ENCODE results near the gene PCDH15. TPM values are rescaled to one million over a fixed set of nuclear protein-coding genes. Genes with fewer than 3 reads are reported as not detected.

PCDH15 gene
- total RNA-seq (not detected), total RNA-seq (0 reads per million in 2 donors)

GRCh38 chr10:54800741-54801421 is at the start of gene PCDH15:
Gene PCDH15 (minus strand): TSS chr10:54801231. CDS start chr10:54664262, 136,969 bp downstream.
- Mint-ChIP-seq H3K27ac (no peak within 1 kb of the TSS), H3K4me1 (no peaks in the 10 kb centered on the region), H3K27me3 (no peaks in the 10 kb centered on the region), H3K36me3 (ENCODE audit: low read depth) (no peaks in the 10 kb centered on the region), H3K4me3 (no peak within 1 kb of the TSS)
- no peaks in the 10 kb centered on the region for H3K9me3 ChIP-seq (ENCODE audit: control insufficient read depth, low read length, poor library complexity, severe bottlenecking)
- no peak for ATAC-seq
- DNase-seq = no peak

- ATAC-seq = no peak
- H3K4me3 Mint-ChIP-seq = no peak overlapping the region
- no peaks in the 10 kb centered on the region for H3K27me3 Mint-ChIP-seq
Observed at GRCh38 chr10:54843932-54844331, 42.9 kb upstream of the PCDH15 start.

GRCh38 chr10:54843085-54843646 is 42.1 kb upstream of the PCDH15 start:
- ATAC-seq = no peak
- no peaks in the 10 kb centered on the region for H3K4me1 Mint-ChIP-seq

More at GRCh38 chr10:54843932-54844331, 42.9 kb upstream of the PCDH15 start:
- Mint-ChIP-seq H3K27ac (no peak overlapping the region), H3K4me1 (no peaks in the 10 kb centered on the region), H3K36me3 (ENCODE audit: low read depth) (no peaks in the 10 kb centered on the region)
- H3K9me3 ChIP-seq (ENCODE audit: control insufficient read depth, low read length, poor library complexity, severe bottlenecking) = peaks cover under 1% of the 10 kb centered on the region
- no peak for DNase-seq

GRCh38 chr10:54837479-54837878 is 36.4 kb upstream of the PCDH15 start:
- Mint-ChIP-seq H3K27ac (no peak overlapping the region), H3K27me3 (no peaks in the 10 kb centered on the region), H3K4me3 (no peak overlapping the region), H3K36me3 (ENCODE audit: low read depth) (no peaks in the 10 kb centered on the region), H3K4me1 (no peaks in the 10 kb centered on the region)
- ATAC-seq (no peak), DNase-seq (no peak)
- peaks cover 2% of the 10 kb centered on the region for H3K9me3 ChIP-seq (ENCODE audit: control insufficient read depth, low read length, poor library complexity, severe bottlenecking)

More at GRCh38 chr10:54843085-54843646, 42.1 kb upstream of the PCDH15 start:
- H3K27ac Mint-ChIP-seq = no peak overlapping the region
- DNase-seq = no peak
- no peak overlapping the region for H3K4me3 Mint-ChIP-seq
- H3K27me3 Mint-ChIP-seq = no peaks in the 10 kb centered on the region
- H3K9me3 ChIP-seq (ENCODE audit: control insufficient read depth, low read length, poor library complexity, severe bottlenecking) = peaks cover 2% of the 10 kb centered on the region
- H3K36me3 Mint-ChIP-seq (ENCODE audit: low read depth) = no peaks in the 10 kb centered on the region

- ATAC-seq = no peak
- H3K27me3 Mint-ChIP-seq = no peaks in the 10 kb centered on the region
Observed at GRCh38 chr10:54833029-54833428, 32.0 kb upstream of the PCDH15 start.

GRCh38 chr10:54826994-54827560 is 26.0 kb upstream of the PCDH15 start:
- DNase-seq (no peak), ATAC-seq (no peak)
- no peak overlapping the region for H3K27ac Mint-ChIP-seq
- H3K4me1 Mint-ChIP-seq = no peaks in the 10 kb centered on the region
- no peaks in the 10 kb centered on the region for H3K9me3 ChIP-seq (ENCODE audit: control insufficient read depth, low read length, poor library complexity, severe bottlenecking)
- no peaks in the 10 kb centered on the region for H3K27me3 Mint-ChIP-seq
- no peaks in the 10 kb centered on the region for H3K36me3 Mint-ChIP-seq (ENCODE audit: low read depth)
- H3K4me3 Mint-ChIP-seq = no peak overlapping the region

More at GRCh38 chr10:54833029-54833428, 32.0 kb upstream of the PCDH15 start:
- H3K4me1 Mint-ChIP-seq = no peaks in the 10 kb centered on the region
- no peak overlapping the region for H3K27ac Mint-ChIP-seq
- no peak for DNase-seq
- H3K36me3 Mint-ChIP-seq (ENCODE audit: low read depth) = no peaks in the 10 kb centered on the region
- no peaks in the 10 kb centered on the region for H3K9me3 ChIP-seq (ENCODE audit: control insufficient read depth, low read length, poor library complexity, severe bottlenecking)
- H3K4me3 Mint-ChIP-seq = no peak overlapping the region

- Mint-ChIP-seq H3K27me3 (no peaks in the 10 kb centered on the region), H3K36me3 (ENCODE audit: low read depth) (no peaks in the 10 kb centered on the region), H3K27ac (no peak overlapping the region), H3K4me1 (no peaks in the 10 kb centered on the region), H3K4me3 (no peak overlapping the region)
- H3K9me3 ChIP-seq (ENCODE audit: control insufficient read depth, low read length, poor library complexity, severe bottlenecking) = no peaks in the 10 kb centered on the region
- ATAC-seq = no peak
- DNase-seq = no peak
Observed at GRCh38 chr10:54815583-54815982, 14.6 kb upstream of the PCDH15 start.

GRCh38 chr10:54808186-54808935 is 7.3 kb upstream of the PCDH15 start:
- Mint-ChIP-seq H3K4me1 (no peaks in the 10 kb centered on the region), H3K4me3 (no peak overlapping the region), H3K36me3 (ENCODE audit: low read depth) (no peaks in the 10 kb centered on the region), H3K27me3 (no peaks in the 10 kb centered on the region), H3K27ac (no peak overlapping the region)
- DNase-seq (no peak), ATAC-seq (no peak)
- H3K9me3 ChIP-seq (ENCODE audit: control insufficient read depth, low read length, poor library complexity, severe bottlenecking) = no peaks in the 10 kb centered on the region

GRCh38 chr10:54799506-54799905 is 1.5 kb downstream of the PCDH15 start:
- Mint-ChIP-seq H3K4me3 (no peak overlapping the region), H3K4me1 (no peaks in the 10 kb centered on the region), H3K27me3 (no peaks in the 10 kb centered on the region), H3K36me3 (ENCODE audit: low read depth) (no peaks in the 10 kb centered on the region), H3K27ac (no peak overlapping the region)
- ATAC-seq (no peak), DNase-seq (no peak)
- no peaks in the 10 kb centered on the region for H3K9me3 ChIP-seq (ENCODE audit: control insufficient read depth, low read length, poor library complexity, severe bottlenecking)

- DNase-seq = no peak
- no peak overlapping the region for H3K27ac Mint-ChIP-seq
- no peaks in the 10 kb centered on the region for H3K4me1 Mint-ChIP-seq
- no peaks in the 10 kb centered on the region for H3K27me3 Mint-ChIP-seq
- H3K36me3 Mint-ChIP-seq (ENCODE audit: low read depth) = no peaks in the 10 kb centered on the region
- H3K9me3 ChIP-seq (ENCODE audit: control insufficient read depth, low read length, poor library complexity, severe bottlenecking) = no peaks in the 10 kb centered on the region
- H3K4me3 Mint-ChIP-seq = no peak overlapping the region
- ATAC-seq = no peak
Observed at GRCh38 chr10:54797636-54798321, 3.3 kb downstream of the PCDH15 start.

- Mint-ChIP-seq H3K27me3 (no peaks in the 10 kb centered on the region), H3K4me1 (no peaks in the 10 kb centered on the region), H3K27ac (no peak overlapping the region), H3K36me3 (ENCODE audit: low read depth) (no peaks in the 10 kb centered on the region), H3K4me3 (no peak overlapping the region)
- ATAC-seq (no peak), DNase-seq (no peak)
- H3K9me3 ChIP-seq (ENCODE audit: control insufficient read depth, low read length, poor library complexity, severe bottlenecking) = no peaks in the 10 kb centered on the region
Observed at GRCh38 chr10:54796881-54797280, 4.2 kb downstream of the PCDH15 start.

- Mint-ChIP-seq H3K4me1 (no peaks in the 10 kb centered on the region), H3K27me3 (no peaks in the 10 kb centered on the region), H3K36me3 (ENCODE audit: low read depth) (no peaks in the 10 kb centered on the region), H3K27ac (no peak overlapping the region), H3K4me3 (no peak overlapping the region)
- ATAC-seq (no peak), DNase-seq (no peak)
- peaks cover 5% of the 10 kb centered on the region for H3K9me3 ChIP-seq (ENCODE audit: control insufficient read depth, low read length, poor library complexity, severe bottlenecking)
Observed at GRCh38 chr10:54776622-54777021, 24.4 kb downstream of the PCDH15 start.

Data from T-helper 17 cell (primary cell).